Transverse colon (tissue), 4 donors: ENCODE measurements around the gene SLMAP. TPM values are rescaled to one million over a fixed set of nuclear protein-coding genes. Genes with fewer than 3 reads are reported as not detected.
A peak's percentile ranks its signal among the peaks of the same experiment; 100 is the strongest.

Experiments used
- DNase-seq: peaks from one replicate; pipeline ENCODE4 v3.0.0-alpha.2; 2019
- H3K27ac ChIP-seq, 4 donors: fragments of 200-600 bp; sonication (generic); 2 replicates each; pipeline ENCODE4 v1.5.1; 2016 to 2018; ENCODE audit warnings: inconsistent platforms in 4 of 4
- H3K27me3 ChIP-seq: fragments of 200-600 bp; sonication (generic); 2 replicates; pipeline ENCODE4 v1.5.1; 2017; ENCODE audit warnings: inconsistent platforms
- H3K36me3 ChIP-seq, 4 donors: fragments of 200-600 bp; sonication (generic); 2 replicates each; pipeline ENCODE4 v1.5.1; 2017 to 2019; ENCODE audit warnings: inconsistent platforms in 4 of 4
- H3K4me1 ChIP-seq, 4 donors: fragments of 200-600 bp; sonication (generic); 2 replicates each; pipeline ENCODE4 v1.5.1; 2017 to 2020; ENCODE audit warnings: inconsistent platforms in 4 of 4
- H3K4me3 ChIP-seq, 4 donors: fragments of 200-600 bp; sonication (generic); 1 replicate in 1 of 4; 2 replicates in 3 of 4; pipeline versions ENCODE4 v1.5.1 to v1.6.1; 2017 to 2019; ENCODE audit warnings: inconsistent platforms in 4 of 4
- H3K9me3 ChIP-seq, 2 donors: fragments of 200-600 bp; sonication (generic); 2 replicates each; pipeline ENCODE4 v1.5.1; 2017 to 2019; ENCODE audit warnings: inconsistent platforms in 2 of 2
- CTCF ChIP-seq, 5 experiments: fragments of 200-600 bp in 3 of 5; fragments of 450-650 bp in 2 of 5; sonication (generic) in 3 of 5; IDR thresholded peaks; 1 replicate in 2 of 5; 2 replicates in 3 of 5; pipeline ENCODE4 v1.5.1; 2016 to 2017; ENCODE audit warnings: antibody characterized with exemption in 5 of 5, inconsistent platforms in 3 of 5, mild to moderate bottlenecking in 2 of 5, moderate library complexity in 1 of 5
- EP300 ChIP-seq: sonication (generic); formaldehyde crosslinking; IDR thresholded peaks from one replicate; pipeline ENCODE4 v1.6.1; 2017; ENCODE audit warnings: antibody characterized with exemption, low read depth
- POLR2A ChIP-seq: fragments of 450-650 bp; IDR thresholded peaks from one replicate; pipeline ENCODE4 v1.6.1; 2016; ENCODE audit warnings: antibody characterized with exemption, mild to moderate bottlenecking, moderate library complexity
- POLR2AphosphoS5 ChIP-seq, 3 donors: sonication (generic); formaldehyde crosslinking; IDR thresholded peaks; one replicate each; pipeline ENCODE4 v1.6.1; 2016; ENCODE audit warnings: antibody characterized with exemption in 3 of 3
- WGBS, 2 donors: methylation state at CpG; one replicate each; pipeline ENCODE4 v1.1.5; 2018; ENCODE audit warnings: low coverage in 1 of 2; 5-methylcytosine and 5-hydroxymethylcytosine counted together
- in situ Hi-C, 4 donors: fragments of 200-750 bp; cut with MboI; loops; one replicate each; pipeline versions ENCODE4 v1.15.0 to v1.15.1; 2017; ENCODE audit warnings: low sequenced_read_pairs in 3 of 4, low pct_ligation_motif_present in 1 of 4, low pct_unique_long_range_greater_than_20kb in 1 of 4
- intact Hi-C: fragments of 100-400 bp; cut with DNase I; formaldehyde crosslinking; loops from one replicate; pipeline ENCODE4 v1.15.1; 2023; ENCODE audit warnings: low total_unique reads
- total RNA-seq, 4 donors: library from RNA; depleted of rRNA; stranded (reverse); fragments of >200 nt; gene quantifications; one replicate each; pipeline ENCODE4 v1.1.0, GENCODE V29; 2016

Gene SLMAP
- total RNA-seq, 4 donors from 2014 or later, result 111 to 162 (median 119) TPM

GRCh38 chr3:57933602-57934001 is 177.5 kb downstream of the SLMAP start:
- no peak for DNase-seq
- intact Hi-C loops (no loop called here), in situ Hi-C loops (no loop called here)
- Histone ChIP-seq H3K9me3 (no peaks in the 10 kb centered on the region), H3K36me3 (peaks cover 0 to 4% (median 0%) of the 10 kb centered on the region in 4 donors), H3K27me3 (no peaks in the 10 kb centered on the region), H3K4me3 (no peak overlapping the region), H3K27ac (no peak overlapping the region), H3K4me1 (peaks cover 0 to 5% (median 0%) of the 10 kb centered on the region in 4 donors)
- TF ChIP-seq EP300, result no peak
- TF ChIP-seq CTCF (IDR thresholded peaks at IDR 0.05), result no peak
- no peak for TF ChIP-seq POLR2AphosphoS5 (IDR thresholded peaks at IDR 0.05)
- TF ChIP-seq POLR2A, result no peak
- WGBS, 2 donors, result 54 to 69% methylated on average over 2 of the region's 2 CpGs

- H3K27me3 ChIP-seq, result no peaks in the 10 kb centered on the region
- no peak overlapping the region for H3K4me3 ChIP-seq
- TF ChIP-seq CTCF (IDR thresholded peaks at IDR 0.05), result no peak
- no peak for TF ChIP-seq POLR2A
- no peak for TF ChIP-seq POLR2AphosphoS5 (IDR thresholded peaks at IDR 0.05)
- TF ChIP-seq EP300, result no peak
- H3K36me3 ChIP-seq, result peaks cover 0 to 4% (median 0%) of the 10 kb centered on the region in 4 donors
- DNase-seq, result no peak
- H3K9me3 ChIP-seq, result no peaks in the 10 kb centered on the region
- in situ Hi-C loops (no loop called here), intact Hi-C loops (no loop called here)
- peaks cover 0 to 5% (median 0%) of the 10 kb centered on the region in 4 donors for H3K4me1 ChIP-seq
- H3K27ac ChIP-seq, result no peak overlapping the region
- WGBS, 2 donors, result 86 to 92% methylated on average over 6 to 7 of the region's 7 CpGs
Measured at GRCh38 chr3:57934373-57934772, 178.3 kb downstream of the SLMAP start.

- Histone ChIP-seq H3K4me1 (peaks cover 0 to 5% (median 0%) of the 10 kb centered on the region in 4 donors), H3K27ac (no peak overlapping the region), H3K27me3 (no peaks in the 10 kb centered on the region), H3K9me3 (no peaks in the 10 kb centered on the region), H3K36me3 (peaks cover 0 to 4% (median 0%) of the 10 kb centered on the region in 4 donors), H3K4me3 (no peak overlapping the region)
- no peak for TF ChIP-seq EP300
- TF ChIP-seq POLR2AphosphoS5 (IDR thresholded peaks at IDR 0.05), result peak in 1 of 3 donors; percentile 12
- in situ Hi-C loops (no loop called here), intact Hi-C loops (no loop called here)
- 94% methylated on average over 3 of the region's 3 CpGs; no CpG with 5 or more reads in 1 of the 2 donors for WGBS, 2 donors
- no peak for DNase-seq
Measured at GRCh38 chr3:57935539-57935938, 179.4 kb downstream of the SLMAP start.

GRCh38 chr3:57937092-57937491 is 181.0 kb downstream of the SLMAP start:
- H3K4me1 ChIP-seq, result peaks cover 0 to 5% (median 0%) of the 10 kb centered on the region in 4 donors
- H3K4me3 ChIP-seq, result no peak overlapping the region
- in situ Hi-C loops, result no loop called here
- intact Hi-C loops, result no loop called here
- H3K27ac ChIP-seq, result no peak overlapping the region
- TF ChIP-seq POLR2A (no peak), EP300 (no peak), POLR2AphosphoS5 (IDR thresholded peaks at IDR 0.05) (no peak), CTCF (IDR thresholded peaks at IDR 0.05) (no peak)
- peaks cover 0 to 4% (median 0%) of the 10 kb centered on the region in 4 donors for H3K36me3 ChIP-seq
- no peak for DNase-seq
- WGBS, 2 donors, result 95% methylated on average over 3 of the region's 3 CpGs; no CpG with 5 or more reads in 1 of the 2 donors
- H3K9me3 ChIP-seq, result no peaks in the 10 kb centered on the region
- H3K27me3 ChIP-seq, result no peaks in the 10 kb centered on the region

DNA sequence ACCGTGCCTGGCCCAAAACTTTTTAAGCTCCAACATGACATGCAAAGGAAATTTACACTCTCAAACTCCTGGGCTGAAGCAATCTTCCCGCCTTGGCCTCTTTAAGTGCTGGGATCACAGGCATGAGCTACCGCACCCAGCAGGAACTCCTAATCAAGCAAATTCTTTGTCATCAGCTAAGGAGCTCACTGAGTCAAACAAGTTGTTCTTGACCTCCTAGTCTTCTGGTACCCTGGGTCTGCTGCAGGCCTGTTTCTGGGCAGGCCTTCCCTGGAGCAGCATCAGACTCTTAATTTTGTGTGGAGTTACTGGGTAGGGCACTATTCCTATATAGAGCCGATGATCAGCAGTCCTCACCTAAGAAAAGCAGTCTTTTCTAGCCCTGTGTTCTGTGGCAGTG is 183.7 kb downstream of the SLMAP start:
- intact Hi-C loops (no loop called here), in situ Hi-C loops (no loop called here)
- Histone ChIP-seq H3K27ac (peak overlapping the region in 1 of 4 donors; percentile 3), H3K4me1 (peaks cover 8 to 18% (median 11%) of the 10 kb centered on the region in 4 donors), H3K36me3 (no peaks in the 10 kb centered on the region), H3K27me3 (no peaks in the 10 kb centered on the region), H3K4me3 (no peak overlapping the region), H3K9me3 (no peaks in the 10 kb centered on the region)
- DNase-seq, result no peak
- TF ChIP-seq CTCF (IDR thresholded peaks at IDR 0.05), result no peak
- no peak for TF ChIP-seq POLR2A
- TF ChIP-seq POLR2AphosphoS5 (IDR thresholded peaks at IDR 0.05), result peak in 1 of 3 donors; percentile 13
- no peak for TF ChIP-seq EP300
- WGBS, 2 donors, result 85% methylated on average over 4 of the region's 4 CpGs; no CpG with 5 or more reads in 1 of the 2 donors
